A549 treated with dexamethasone at 1 μM for 4 hours (cell line): ENCODE measurements around the gene CXCR5. TPM values are rescaled to one million over a fixed set of nuclear protein-coding genes. Genes with fewer than 3 reads are reported as not detected.

Source experiments
- total RNA-seq: library from RNA; stranded (reverse); fragments of 200-300 nt; extraction: Qiagen RNA extraction; gene quantifications from 5 replicates; pipeline ENCODE4 v1.2.3, GENCODE V29; 2022

CXCR5 gene
- total RNA-seq, result 0.03 to 0.26 TPM (median 0.05 TPM) in 5 replicates

GRCh38 chr11:118883368-118884071 lies at the start of gene CXCR5:
TSS of gene CXCR5 (plus strand) at chr11:118883892. CDS start at chr11:118883942, 50 bp downstream.

Other genes with a start within 250 kb of the CXCR5 start
- not detected in 5 replicates for gene TREH, start 204.2 kb upstream of the CXCR5 start, total RNA-seq
- gene DDX6, start 92.7 kb upstream of the CXCR5 start, total RNA-seq, result 25.4 to 38.0 TPM (median 32.8 TPM) in 5 replicates
- 96.8 to 310 TPM (median 286 TPM) in 5 replicates for gene BCL9L, start 42.0 kb downstream of the CXCR5 start, total RNA-seq
- gene UPK2, start 72.4 kb downstream of the CXCR5 start, total RNA-seq, result 0.58 to 0.86 TPM (median 0.69 TPM) in 5 replicates
- not detected in 5 replicates for gene FOXR1, start 87.9 kb downstream of the CXCR5 start, total RNA-seq
- 8.2 to 16.4 TPM (median 12.3 TPM) in 5 replicates for gene CENATAC, start 114.2 kb downstream of the CXCR5 start, total RNA-seq
- 723 to 1,269 TPM (median 750 TPM) in 5 replicates for gene RPS25, start 134.5 kb downstream of the CXCR5 start, total RNA-seq
- 53.1 to 60.1 TPM (median 54.1 TPM) in 5 replicates for gene TRAPPC4, start 134.9 kb downstream of the CXCR5 start, total RNA-seq
- gene SLC37A4, start 147.0 kb downstream of the CXCR5 start, total RNA-seq, result 10.5 to 12.0 TPM (median 11.0 TPM) in 5 replicates
- gene HYOU1, start 173.3 kb downstream of the CXCR5 start, total RNA-seq, result 35.7 to 52.1 TPM (median 49.3 TPM) in 5 replicates
- gene VPS11, start 183.9 kb downstream of the CXCR5 start, total RNA-seq, result 9.0 to 13.0 TPM (median 12.3 TPM) in 5 replicates
- 42.3 to 48.3 TPM (median 46.4 TPM) in 5 replicates for gene HMBS, start 201.0 kb downstream of the CXCR5 start, total RNA-seq
- 31.7 to 43.6 TPM (median 42.2 TPM) in 5 replicates for gene DPAGT1, start 218.0 kb downstream of the CXCR5 start, total RNA-seq
- 3.1 to 5.9 TPM (median 5.1 TPM) in 5 replicates for gene C2CD2L, start 223.5 kb downstream of the CXCR5 start, total RNA-seq
- gene HINFP, start 237.7 kb downstream of the CXCR5 start, total RNA-seq, result 6.4 to 10.2 TPM (median 8.7 TPM) in 5 replicates